ENCODE results near the gene NAE1. TPM values are rescaled to one million over a fixed set of nuclear protein-coding genes. Genes with fewer than 3 reads are reported as not detected.

Gene NAE1
- total and polyA plus RNA-seq, 2 donors from 2014 or later = 37.5 to 45.6 TPM

GRCh38 chr16:66863707-66864106, 32.9 kb upstream of the NAE1 start:
- H3K9me3 ChIP-seq (ENCODE audit: control insufficient read depth in 2 of 3, insufficient read depth in 1 of 3, low read length in 3 of 3) = no peaks in the 10 kb centered on the region
- no peak for FAIRE-seq
- no peaks in the 10 kb centered on the region for H3K4me1 ChIP-seq (ENCODE audit: control insufficient read depth in 2 of 3, insufficient read depth in 2 of 3, low read depth in 1 of 3, low read length in 3 of 3)
- H3K9ac ChIP-seq (ENCODE audit: low read length in 3 of 3) = no peak overlapping the region
- no peaks in the 10 kb centered on the region for H3K36me3 ChIP-seq (ENCODE audit: control insufficient read depth in 2 of 3, insufficient read depth in 3 of 3, low read length in 3 of 3)
- no peak overlapping the region for H3K4me3 ChIP-seq (ENCODE audit: low read length in 3 of 3)
- intact Hi-C loops (cut with DNase I) = loop anchor here (10.0 kb wide), 1 partner anchor 139 kb away; no protein-coding TSS in a partner anchor
- no peaks in the 10 kb centered on the region for H3K27me3 ChIP-seq (ENCODE audit: control insufficient read depth, insufficient read depth, low read length)
- H3K27ac ChIP-seq (ENCODE audit: low read depth in 2 of 2, low read length in 2 of 2) = no peak overlapping the region
- TF ChIP-seq CTCF (IDR thresholded peaks at IDR 0.05; ENCODE audit: borderline replicate concordance, extremely low read depth, insufficient read depth) = no peak
- no peak for DNase-seq

- H3K9me3 ChIP-seq (ENCODE audit: control insufficient read depth in 2 of 3, insufficient read depth in 1 of 3, low read length in 3 of 3) = no peaks in the 10 kb centered on the region
- no peak for TF ChIP-seq CTCF (IDR thresholded peaks at IDR 0.05; ENCODE audit: borderline replicate concordance, extremely low read depth, insufficient read depth)
- no peaks in the 10 kb centered on the region for H3K36me3 ChIP-seq (ENCODE audit: control insufficient read depth in 2 of 3, insufficient read depth in 3 of 3, low read length in 3 of 3)
- H3K4me1 ChIP-seq (ENCODE audit: control insufficient read depth in 2 of 3, insufficient read depth in 2 of 3, low read depth in 1 of 3, low read length in 3 of 3) = no peaks in the 10 kb centered on the region
- intact Hi-C loops (cut with DNase I) = loop anchor here (10.0 kb wide), 1 partner anchor 137 kb away; no protein-coding TSS in a partner anchor
- no peaks in the 10 kb centered on the region for H3K27me3 ChIP-seq (ENCODE audit: control insufficient read depth, insufficient read depth, low read length)
- no peak for FAIRE-seq
- no peak for DNase-seq
- no peak overlapping the region for H3K4me3 ChIP-seq (ENCODE audit: low read length in 3 of 3)
- H3K27ac ChIP-seq (ENCODE audit: low read depth in 2 of 2, low read length in 2 of 2) = no peak overlapping the region
- no peak overlapping the region for H3K9ac ChIP-seq (ENCODE audit: low read length in 3 of 3)
Observed at GRCh38 chr16:66862023-66862520, 31.3 kb upstream of the NAE1 start.

GRCh38 chr16:66859397-66860068, 28.8 kb upstream of the NAE1 start:
- FAIRE-seq = no peak
- Histone ChIP-seq H3K9ac (ENCODE audit: low read length in 3 of 3) (no peak overlapping the region), H3K4me3 (ENCODE audit: low read length in 3 of 3) (no peak overlapping the region), H3K4me1 (ENCODE audit: control insufficient read depth in 2 of 3, insufficient read depth in 2 of 3, low read depth in 1 of 3, low read length in 3 of 3) (no peaks in the 10 kb centered on the region), H3K36me3 (ENCODE audit: control insufficient read depth in 2 of 3, insufficient read depth in 3 of 3, low read length in 3 of 3) (no peaks in the 10 kb centered on the region), H3K27me3 (ENCODE audit: control insufficient read depth, insufficient read depth, low read length) (no peaks in the 10 kb centered on the region), H3K27ac (ENCODE audit: low read depth in 2 of 2, low read length in 2 of 2) (no peak overlapping the region), H3K9me3 (ENCODE audit: control insufficient read depth in 2 of 3, insufficient read depth in 1 of 3, low read length in 3 of 3) (no peaks in the 10 kb centered on the region)
- DNase-seq = peak in 1 of 5 donors; percentile 6
- intact Hi-C loops (cut with DNase I) = loop anchor here (10.0 kb wide), 1 partner anchor 135 kb away; no protein-coding TSS in a partner anchor
- no peak for TF ChIP-seq CTCF (IDR thresholded peaks at IDR 0.05; ENCODE audit: borderline replicate concordance, extremely low read depth, insufficient read depth)

All from kidney (tissue), 14 donors.